ENCODE data around the gene CPNE5.
A peak's percentile ranks its signal among the peaks of the same experiment; 100 is the strongest.

The CPNE5 gene

GRCh38 chr6:36752187-36752885, 86.9 kb downstream of the CPNE5 start:
- TF ChIP-seq MAX (IDR thresholded peaks at IDR 0.05) (peak; percentile 36; the same call in 1 of the 2 replicates), FOXM1 (IDR thresholded peaks at IDR 0.05; ENCODE audit: borderline replicate concordance, low read depth) (no peak), TEAD4 (IDR thresholded peaks at IDR 0.05) (no peak), TCF12 (IDR thresholded peaks at IDR 0.05; ENCODE audit: low read depth) (peak; percentile 58; the same call in 1 of the 2 replicates), REST (IDR thresholded peaks at IDR 0.05; ENCODE audit: low read depth) (no peak), EP300 (IDR thresholded peaks at IDR 0.05; ENCODE audit: borderline replicate concordance) (no peak; the same call in 1 of the 2 replicates), EGR1 (IDR thresholded peaks at IDR 0.05) (no peak), RAD21 (IDR thresholded peaks at IDR 0.05; ENCODE audit: low read depth) (no peak), NFIC (IDR thresholded peaks at IDR 0.05) (peak; percentile 58), YY1 (IDR thresholded peaks at IDR 0.05; ENCODE audit: low read depth) (no peak)

DNA sequence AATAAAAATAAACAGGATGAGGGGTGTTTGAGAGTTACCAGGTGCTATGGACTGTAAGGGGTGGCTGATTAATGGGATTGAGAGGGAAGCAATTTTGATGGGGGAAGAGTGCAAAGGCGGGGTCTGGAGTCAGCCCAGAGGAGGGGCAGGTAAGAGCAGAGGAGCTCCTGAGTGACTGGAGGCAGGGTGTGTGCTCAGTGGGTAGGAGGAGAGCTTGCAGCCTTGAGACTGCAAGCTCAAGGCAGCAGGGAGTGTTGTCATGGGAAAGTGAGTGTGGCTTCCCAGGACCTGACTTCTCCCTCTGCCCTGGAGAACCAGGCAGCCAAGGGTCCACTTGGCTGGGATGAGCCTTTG, 87.4 kb downstream of the CPNE5 start:
- TF ChIP-seq CREB1 (IDR thresholded peaks at IDR 0.05; ENCODE audit: low read depth) (no peak), USF1 (IDR thresholded peaks at IDR 0.05) (no peak), FOXM1 (IDR thresholded peaks at IDR 0.05; ENCODE audit: borderline replicate concordance, low read depth) (no peak), TEAD4 (IDR thresholded peaks at IDR 0.05) (no peak), CEBPB (IDR thresholded peaks at IDR 0.05) (no peak), EGR1 (IDR thresholded peaks at IDR 0.05) (no peak), MAX (IDR thresholded peaks at IDR 0.05) (no peak), NFIC (IDR thresholded peaks at IDR 0.05) (no peak), TAF1 (IDR thresholded peaks at IDR 0.05; ENCODE audit: low read depth) (no peak), YY1 (IDR thresholded peaks at IDR 0.05; ENCODE audit: low read depth) (no peak), REST (IDR thresholded peaks at IDR 0.05; ENCODE audit: low read depth) (no peak), EP300 (IDR thresholded peaks at IDR 0.05; ENCODE audit: borderline replicate concordance) (no peak), TCF12 (IDR thresholded peaks at IDR 0.05; ENCODE audit: low read depth) (no peak), RAD21 (IDR thresholded peaks at IDR 0.05; ENCODE audit: low read depth) (no peak; the same call in 1 of the 2 replicates), ZBTB7A (IDR thresholded peaks at IDR 0.05; ENCODE audit: low read depth) (no peak)

DNA sequence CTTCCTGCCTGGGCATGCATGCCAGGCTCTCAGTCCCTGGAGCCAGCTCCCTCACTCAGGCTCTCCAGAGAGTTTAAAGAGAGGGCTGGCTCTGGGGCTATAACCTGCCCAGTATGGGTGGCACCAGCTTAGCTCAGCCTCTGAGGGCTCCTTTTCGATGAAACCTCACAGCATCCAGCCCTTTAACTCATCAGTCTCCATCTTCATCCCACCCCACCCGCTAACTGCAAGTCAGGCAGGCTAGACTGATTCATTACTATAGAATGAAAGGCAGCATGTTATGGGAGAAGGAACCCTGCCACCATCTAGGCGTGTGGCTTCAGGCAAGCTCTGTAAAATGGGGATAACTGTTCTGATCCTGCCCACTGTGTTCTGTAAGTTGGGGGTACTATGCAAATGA, 88.2 kb downstream of the CPNE5 start:
- TF ChIP-seq CREB1 (IDR thresholded peaks at IDR 0.05; ENCODE audit: low read depth): no peak
- TF ChIP-seq FOXM1 (IDR thresholded peaks at IDR 0.05; ENCODE audit: borderline replicate concordance, low read depth): no peak
- no peak for TF ChIP-seq USF1 (IDR thresholded peaks at IDR 0.05)
- no peak for TF ChIP-seq ZBTB7A (IDR thresholded peaks at IDR 0.05; ENCODE audit: low read depth)
- TF ChIP-seq EGR1 (IDR thresholded peaks at IDR 0.05): no peak
- TF ChIP-seq REST (IDR thresholded peaks at IDR 0.05; ENCODE audit: low read depth): no peak
- TF ChIP-seq TCF12 (IDR thresholded peaks at IDR 0.05; ENCODE audit: low read depth): no peak
- TF ChIP-seq NFIC (IDR thresholded peaks at IDR 0.05): no peak
- no peak for TF ChIP-seq YY1 (IDR thresholded peaks at IDR 0.05; ENCODE audit: low read depth)
- no peak for TF ChIP-seq TAF1 (IDR thresholded peaks at IDR 0.05; ENCODE audit: low read depth)
- no peak for TF ChIP-seq MAX (IDR thresholded peaks at IDR 0.05)
- no peak for TF ChIP-seq TEAD4 (IDR thresholded peaks at IDR 0.05)
- no peak for TF ChIP-seq CEBPB (IDR thresholded peaks at IDR 0.05)
- TF ChIP-seq RAD21 (IDR thresholded peaks at IDR 0.05; ENCODE audit: low read depth): no peak
- no peak for TF ChIP-seq EP300 (IDR thresholded peaks at IDR 0.05; ENCODE audit: borderline replicate concordance)
